GM18498 (cell line): Measurements from ENCODE around the gene P3H4.
A peak's percentile ranks its signal among the peaks of the same experiment; 100 is the strongest.

Source experiments
- ATAC-seq: cut with Tn5 transposase; IDR thresholded peaks from one replicate; pipeline ENCODE4 v1.9.1; 2021; ENCODE audit warnings: mild to moderate bottlenecking, moderate library complexity; ENCODE audit not compliant: unreplicated experiment

The P3H4 gene

DNA sequence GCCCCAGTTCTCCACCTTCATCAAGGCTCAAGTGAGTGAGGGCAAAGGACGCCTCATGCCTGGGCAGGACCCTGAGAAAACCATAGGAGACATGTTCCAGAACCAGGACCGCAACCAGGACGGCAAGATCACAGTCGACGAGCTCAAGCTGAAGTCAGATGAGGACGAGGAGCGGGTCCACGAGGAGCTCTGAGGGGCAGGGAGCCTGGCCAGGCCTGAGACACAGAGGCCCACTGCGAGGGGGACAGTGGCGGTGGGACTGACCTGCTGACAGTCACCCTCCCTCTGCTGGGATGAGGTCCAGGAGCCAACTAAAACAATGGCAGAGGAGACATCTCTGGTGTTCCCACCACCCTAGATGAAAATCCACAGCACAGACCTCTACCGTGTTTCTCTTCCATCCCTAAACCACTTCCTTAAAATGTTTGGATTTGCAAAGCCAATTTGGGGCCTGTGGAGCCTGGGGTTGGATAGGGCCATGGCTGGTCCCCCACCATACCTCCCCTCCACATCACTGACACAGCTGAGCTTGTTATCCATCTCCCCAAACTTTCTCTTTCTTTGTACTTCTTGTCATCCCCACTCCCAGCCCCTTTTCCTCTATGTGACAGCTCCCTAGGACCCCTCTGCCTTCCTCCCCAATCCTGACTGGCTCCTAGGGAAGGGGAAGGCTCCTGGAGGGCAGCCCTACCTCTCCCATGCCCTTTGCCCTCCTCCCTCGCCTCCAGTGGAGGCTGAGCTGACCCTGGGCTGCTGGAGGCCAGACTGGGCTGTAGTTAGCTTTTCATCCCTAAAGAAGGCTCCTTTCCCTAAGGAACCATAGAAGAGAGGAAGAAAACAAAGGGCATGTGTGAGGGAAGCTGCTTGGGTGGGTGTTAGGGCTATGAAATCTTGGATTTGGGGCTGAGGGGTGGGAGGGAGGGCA, 10.7 kb upstream of the P3H4 start:
- no peak for ATAC-seq

DNA sequence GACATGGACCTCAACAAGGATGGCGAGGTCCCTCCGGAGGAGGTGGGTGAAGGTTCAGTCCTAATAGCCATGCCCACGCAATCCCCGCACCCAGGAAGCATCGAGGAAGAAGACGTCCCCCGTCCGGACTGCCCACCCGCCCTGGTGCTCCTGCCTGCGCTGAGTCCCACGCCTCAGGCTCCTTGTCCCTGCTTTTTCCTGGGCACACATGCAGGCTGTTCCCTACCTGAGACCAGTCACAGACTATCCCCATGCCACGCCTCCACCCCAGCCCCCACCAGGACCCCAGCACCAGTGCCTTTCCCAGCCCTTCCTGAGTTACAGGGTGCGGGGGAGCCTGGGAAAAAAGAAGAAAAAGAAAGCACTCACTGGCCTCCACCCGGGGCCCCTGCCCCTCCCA, 10.0 kb upstream of the P3H4 start:
- no peak for ATAC-seq

DNA sequence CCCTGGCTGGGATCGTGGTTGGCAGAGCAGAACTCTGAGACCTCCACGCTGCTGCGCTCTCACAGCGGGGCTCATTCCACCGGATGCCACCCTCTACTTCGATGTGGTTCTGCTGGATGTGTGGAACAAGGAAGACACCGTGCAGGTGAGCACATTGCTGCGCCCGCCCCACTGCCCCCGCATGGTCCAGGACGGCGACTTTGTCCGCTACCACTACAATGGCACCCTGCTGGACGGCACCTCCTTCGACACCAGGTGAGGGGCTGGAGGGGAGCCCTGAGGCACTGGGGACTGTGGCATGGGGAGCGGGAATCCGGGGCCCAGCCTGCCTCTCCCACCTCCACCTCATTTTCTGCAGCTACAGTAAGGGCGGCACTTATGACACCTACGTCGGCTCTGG, 6.3 kb upstream of the P3H4 start:
- no peak for ATAC-seq

DNA sequence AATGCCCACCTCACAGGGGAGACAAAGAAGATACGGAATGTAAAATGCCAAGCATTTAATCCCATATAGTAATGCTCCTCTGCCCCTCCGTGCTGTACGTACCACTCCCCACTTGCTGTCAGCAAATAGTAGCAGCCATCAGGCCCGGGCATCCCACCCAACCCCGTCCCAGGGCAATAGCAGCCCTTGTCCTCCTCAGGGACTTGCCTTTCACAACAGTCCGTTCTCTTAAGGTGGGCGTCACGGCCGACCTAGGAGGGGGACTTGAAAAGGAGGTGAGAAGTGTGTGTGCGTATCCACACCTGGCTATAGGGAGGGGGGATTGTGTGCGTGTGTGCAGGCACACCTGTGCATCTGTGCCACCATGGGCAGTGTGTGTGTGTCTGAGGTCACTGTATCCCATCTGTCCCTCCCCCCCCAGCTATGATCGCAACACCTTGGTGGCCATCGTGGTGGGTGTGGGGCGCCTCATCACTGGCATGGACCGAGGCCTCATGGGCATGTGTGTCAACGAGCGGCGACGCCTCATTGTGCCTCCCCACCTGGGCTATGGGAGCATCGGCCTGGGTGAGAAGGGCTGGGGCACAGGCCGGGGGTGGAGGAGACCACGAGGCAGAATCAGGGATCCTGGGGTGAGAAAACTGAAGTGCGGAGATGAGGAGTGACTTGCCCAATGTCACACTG, 5.0 kb upstream of the P3H4 start:
- ATAC-seq: no peak

DNA sequence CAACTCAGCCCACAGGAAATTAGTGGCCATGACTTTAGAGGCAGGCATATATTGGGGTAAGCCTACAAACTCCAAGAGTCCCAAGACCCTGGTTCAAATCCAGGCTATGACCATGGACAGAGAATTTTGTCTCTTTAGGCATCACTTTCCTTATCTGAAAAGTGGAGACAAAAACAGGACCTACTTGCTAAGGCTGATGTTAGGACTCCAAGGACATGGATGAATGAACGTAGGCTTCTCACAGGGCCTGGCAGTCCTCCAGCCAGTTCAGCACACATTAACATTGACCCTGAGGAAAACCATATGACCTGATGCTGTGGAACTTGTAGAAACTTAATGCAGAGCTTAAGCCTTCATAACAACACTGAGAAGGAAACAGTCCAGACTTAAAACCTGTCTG, 2.4 kb upstream of the P3H4 start:
- no peak for ATAC-seq

DNA sequence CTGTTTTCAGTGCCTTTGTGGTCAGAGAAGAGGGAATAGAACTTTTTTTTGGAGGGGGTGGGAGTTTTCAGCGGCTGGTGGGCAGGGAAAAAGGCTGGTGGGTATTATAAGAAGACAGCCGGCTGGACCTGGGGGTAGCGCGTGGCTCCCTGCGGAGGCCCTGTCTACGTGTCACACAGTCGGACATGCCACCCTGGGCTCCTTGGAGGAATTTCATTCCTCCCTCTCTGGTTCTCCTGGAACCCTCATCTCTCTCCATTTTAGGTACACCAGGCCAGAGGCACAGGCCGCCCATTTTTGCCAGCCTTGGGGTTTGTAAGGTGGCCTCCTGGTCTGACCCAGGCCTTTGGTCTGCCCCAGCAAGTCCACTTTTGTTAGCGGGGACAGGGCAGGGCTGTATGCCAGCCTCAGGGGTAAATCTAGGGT, 2.0 kb upstream of the P3H4 start:
- no peak for ATAC-seq

DNA sequence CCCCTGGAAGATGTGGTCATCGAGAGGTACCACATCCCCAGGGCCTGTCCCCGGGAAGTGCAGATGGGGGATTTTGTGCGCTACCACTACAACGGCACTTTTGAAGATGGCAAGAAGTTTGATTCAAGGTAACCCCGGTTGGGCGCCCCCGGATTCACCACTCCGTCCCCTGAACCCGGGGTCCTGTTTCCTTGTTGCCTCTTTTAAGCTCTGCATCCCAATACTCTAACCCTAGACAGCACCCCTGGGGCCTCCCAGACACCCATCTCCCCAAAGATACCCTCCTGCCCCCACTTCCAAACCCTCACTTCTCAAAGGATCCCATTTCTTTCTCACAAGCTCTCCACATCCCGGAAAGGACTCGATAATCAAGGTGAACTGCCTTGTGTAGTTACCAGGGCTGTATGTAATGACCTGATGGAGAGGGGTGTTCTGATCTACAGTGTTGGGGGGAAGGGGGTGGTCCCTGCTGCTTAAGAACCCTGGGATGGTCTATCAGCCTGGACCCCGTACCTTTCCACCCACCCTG, 1.5 kb upstream of the P3H4 start:
- no peak for ATAC-seq

DNA sequence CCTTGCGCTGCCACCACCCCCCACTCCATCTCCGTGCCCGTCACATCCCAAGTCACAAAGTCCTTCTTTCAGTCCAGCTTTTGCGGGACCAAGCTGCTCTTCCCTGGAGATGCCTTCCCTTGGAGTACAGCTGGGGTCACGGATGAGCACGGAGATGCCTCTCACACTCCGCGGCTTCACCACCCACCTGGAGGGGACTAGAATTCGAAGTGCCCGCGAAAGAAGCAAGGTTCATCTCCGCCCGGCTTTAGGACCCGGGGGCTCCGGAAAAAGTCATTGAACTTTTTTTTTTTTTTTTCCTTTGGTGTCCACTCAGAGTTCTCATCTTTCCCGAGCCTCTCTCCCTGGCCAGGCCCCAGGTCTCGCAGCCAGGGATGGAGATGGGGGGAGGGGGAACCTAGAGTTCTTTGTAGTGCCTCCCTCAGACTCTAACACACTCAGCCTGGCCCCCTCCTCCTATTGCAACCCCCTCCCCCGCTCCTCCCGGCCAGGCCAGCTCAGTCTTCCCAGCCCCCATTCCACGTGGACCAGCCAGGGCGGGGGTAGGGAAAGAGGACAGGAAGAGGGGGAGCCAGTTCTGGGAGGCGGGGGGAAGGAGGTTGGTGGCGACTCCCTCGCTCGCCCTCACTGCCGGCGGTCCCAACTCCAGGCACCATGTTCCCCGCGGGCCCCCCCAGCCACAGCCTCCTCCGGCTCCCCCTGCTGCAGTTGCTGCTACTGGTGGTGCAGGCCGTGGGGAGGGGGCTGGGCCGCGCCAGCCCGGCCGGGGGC, 817 bp upstream of the P3H4 start, which contains the start of gene FKBP10:
Gene FKBP10 (plus strand): TSS at position 624 of the 771 bp plus-strand sequence. CDS start 31 bp downstream, at position 655.
- ATAC-seq: no peak

DNA sequence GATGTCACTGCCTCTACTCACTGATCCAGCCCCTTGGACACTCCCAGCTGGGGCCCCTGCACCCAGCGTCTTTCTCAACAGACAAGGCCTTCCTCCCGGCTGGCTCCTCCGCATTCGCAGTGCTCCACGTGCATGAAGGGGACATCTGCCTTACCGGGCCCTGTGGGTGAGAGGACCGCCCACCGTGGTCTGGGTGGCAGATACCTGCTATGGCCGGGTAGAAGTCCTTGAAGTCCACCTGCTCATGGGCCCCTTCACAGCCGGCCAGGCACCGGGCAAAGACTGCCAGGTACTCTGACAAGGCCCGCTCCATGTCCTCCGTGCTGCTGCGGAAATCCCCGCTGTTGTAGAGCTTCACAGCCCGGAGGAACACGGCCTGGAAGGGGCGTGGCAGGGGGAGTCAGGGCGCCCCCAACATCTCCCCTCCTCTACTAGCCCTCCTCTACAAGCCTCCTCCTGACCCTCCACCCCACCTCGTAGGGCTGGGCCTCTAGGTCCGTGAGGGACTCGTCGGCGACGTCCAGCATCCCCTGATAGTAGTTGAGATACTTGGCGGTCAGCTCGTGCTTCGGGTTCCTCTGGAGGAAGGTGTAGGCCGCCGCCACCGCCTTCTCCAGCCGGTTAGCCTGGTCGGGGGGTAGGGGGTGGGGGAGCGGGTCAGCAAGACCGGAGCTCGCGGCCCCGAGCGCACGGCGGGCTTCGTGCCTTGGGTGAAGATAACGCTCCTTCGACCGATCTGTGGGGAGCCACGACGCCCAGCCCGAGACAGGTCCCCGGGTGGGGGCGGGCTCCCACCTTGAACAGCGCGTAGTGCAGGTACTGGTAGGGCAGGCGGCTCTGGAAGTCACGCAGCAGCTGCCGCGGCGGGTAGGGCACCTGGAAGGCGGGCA, 845 bp downstream of the P3H4 start:
- ATAC-seq: peak; percentile 27

DNA sequence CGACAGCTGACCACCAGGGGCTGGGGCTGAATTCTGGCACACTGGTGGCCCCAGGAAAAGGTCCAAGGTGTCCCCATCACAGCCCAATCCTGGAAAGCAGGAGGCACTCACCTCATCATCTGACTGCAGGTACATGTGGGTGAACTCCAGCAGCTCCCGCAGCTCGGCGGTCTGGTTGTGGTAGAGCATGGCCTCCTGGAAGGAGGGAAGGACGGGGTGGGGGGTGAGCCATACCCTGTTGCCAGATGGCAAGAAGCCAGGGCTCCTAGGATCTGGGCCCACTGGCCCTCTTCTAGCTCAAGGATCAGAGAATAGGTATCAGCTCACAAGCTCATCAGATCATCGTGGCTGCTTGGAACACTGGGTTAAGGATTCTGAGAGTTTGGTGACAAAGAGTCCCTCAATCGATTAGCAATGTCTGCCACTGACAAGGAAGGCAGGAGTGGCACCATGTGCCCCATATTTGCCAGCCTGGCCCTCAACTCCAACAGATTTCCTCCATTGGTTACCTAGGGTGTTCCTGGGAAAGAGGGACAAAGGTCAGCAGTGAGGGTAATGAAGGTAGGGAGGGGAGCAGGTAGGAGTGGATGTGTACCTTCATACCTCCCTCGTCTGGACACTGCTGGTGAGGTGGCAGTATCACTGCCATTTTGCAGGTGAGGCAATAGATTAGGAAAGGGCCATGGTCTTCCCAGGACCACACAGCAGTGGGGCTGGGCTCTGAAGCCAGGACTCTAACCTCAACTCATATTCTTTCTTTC, 4.9 kb downstream of the P3H4 start:
- ATAC-seq: no peak

DNA sequence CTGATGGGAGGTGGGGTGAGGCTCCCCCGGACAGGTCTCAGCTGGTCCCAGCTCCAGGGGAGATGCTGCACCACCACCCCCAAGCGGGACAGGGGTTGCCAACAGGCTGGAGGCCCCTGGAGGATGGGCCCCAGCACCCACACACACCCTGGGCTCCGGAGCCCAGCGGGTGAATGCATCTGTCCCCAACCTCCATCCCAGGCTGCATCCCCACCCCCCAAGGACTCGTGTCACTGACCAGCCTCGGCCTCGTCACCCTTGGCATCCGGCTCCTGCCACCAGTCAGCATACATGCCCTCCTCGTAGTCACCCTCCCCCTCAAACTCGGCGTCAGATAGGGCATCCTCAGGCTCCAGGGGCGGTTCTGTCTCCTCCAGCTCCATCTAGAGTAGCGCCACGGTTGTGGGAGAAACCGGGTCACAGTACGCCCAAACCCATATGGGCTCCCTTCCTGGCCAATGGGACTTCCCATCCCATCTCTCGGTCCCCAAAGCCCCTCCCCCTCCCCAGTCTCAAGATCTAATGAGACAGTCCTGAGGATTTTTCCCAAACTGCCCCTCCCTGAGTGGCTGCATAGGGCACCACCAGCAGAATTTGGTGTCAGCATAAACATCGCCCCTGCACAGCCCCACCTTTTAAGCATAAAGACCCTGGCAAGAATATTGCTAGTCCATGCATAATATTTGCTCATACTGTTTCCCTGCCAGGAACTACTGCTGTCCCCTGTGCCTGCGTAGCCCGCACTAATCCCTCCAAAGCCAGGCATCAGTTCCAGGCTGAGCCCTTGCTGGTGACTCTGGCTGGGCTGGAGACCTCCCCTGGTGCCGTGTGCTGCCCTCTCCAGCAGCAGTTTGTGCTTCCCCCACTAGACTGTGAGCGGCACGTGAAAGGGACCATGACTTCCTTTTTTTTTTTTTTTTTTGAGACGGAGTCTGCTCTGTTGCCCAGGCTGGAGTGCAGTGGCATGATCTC, 8.4 kb downstream of the P3H4 start:
- no peak for ATAC-seq

DNA sequence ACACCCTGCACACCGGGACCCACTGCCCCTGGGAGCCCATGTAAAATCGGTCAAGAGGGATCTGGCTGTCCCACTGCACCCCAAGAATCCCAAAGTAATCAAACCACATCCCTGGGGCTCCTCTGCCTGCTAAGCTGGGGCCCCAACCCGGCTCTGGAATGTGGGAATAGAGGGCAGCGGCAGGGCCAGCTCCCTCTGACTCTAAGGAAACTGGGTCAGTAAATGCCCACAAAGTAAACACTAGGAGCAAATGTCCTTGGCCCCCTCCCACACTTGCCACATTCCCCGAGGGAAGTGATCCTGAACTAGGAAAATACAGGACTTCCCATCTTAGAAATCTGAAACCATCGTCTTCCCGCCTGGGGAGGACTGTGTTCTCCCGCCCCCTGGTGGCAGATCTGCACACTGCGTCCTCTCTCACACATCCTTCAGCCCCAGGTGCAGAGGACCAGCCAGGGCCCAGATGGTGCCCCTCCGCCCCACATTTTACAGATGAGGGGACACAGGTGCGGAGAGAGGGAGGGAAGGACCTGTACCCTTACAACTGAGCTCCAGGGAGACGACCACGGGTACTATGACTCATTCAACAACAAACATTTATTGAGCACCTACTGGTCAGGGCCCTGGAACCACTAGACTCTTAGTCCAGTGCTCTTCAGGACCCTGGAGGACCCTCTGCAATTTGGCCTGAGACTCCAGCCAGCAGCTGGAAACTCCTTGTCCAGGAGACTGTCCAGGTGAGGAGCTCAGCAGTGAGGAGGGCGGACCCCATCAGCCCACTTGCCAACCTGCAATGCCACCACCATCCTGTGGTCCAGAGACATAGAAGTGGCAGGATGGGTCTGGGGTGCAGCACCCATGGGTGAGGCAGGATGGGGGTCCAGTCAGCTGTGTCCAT, 10.1 kb downstream of the P3H4 start:
- ATAC-seq: no peak

DNA sequence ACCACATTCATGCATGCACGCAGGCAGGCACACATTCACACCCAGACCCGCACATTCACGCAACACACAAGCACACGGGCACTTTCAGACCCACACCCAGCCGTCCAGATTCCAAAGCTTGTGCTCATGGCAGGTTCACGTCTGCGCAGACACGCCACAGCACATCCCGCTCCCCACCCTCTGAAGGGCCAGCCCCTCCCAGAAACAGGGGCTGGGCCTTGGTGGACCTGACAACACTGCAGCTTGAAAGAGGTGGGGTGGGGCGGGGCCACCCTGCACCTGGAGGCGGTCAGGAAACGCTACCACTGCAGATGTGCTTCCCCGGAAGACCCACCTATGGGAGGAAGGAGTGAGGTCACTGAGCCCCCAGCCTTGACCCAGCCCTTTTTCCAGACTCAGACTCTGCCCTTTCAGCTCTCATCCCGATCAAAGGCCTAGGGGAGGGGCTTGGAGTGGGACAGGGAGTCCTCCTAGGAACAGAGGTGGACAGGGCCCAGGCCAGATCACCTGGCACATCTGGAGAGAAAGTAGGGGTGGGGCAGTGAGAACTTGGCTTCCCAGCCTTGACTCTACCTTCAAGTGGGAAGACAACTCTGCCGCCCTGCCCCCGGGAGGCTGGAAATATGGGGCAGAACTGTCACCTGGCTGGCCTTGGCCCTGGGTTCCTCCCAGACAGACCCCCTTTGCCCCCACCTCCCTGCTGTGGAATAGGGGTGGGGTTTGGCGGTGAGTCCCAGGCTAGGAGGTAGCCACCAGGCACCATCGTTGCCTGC, 11.0 kb downstream of the P3H4 start:
- ATAC-seq: no peak

DNA sequence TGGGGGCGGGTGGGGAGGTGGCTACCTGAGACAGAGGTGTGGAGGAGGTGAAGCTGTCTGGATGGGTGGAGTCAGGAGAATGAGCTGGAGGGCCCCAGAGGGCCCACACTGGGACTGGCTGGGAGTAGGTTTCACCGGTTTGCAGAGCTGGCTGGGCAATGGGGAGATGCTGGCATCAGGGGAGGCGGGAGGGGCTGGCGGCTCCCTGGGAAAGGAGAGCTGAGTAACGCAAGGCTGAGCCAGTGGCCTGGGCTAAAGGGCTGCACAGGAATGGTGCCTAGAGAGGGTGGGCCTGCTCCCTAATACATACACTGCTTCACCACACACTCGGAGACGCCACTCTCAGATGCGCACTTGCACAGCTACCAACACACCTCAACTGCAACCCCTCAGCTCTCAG, 12.4 kb downstream of the P3H4 start:
- ATAC-seq: no peak

DNA sequence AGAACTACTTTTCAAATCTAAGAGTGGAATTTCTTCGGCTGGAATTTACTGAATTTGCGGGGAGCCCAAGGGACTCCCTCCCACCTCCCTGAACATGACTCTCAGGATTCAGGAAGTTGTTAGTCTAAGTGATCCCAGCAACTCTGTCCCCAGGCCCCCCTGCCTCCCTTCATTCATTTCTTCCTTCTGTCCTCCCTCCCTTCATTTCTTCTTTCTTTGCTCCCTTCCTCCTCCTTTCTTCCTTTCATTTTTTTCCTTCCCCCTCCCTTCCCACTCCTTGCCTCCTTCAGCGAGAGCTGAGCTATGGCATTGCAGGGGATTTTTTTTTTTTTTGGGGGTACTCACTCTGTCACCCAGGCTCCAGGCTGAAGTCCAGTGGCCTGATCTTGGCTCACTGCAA, 14.4 kb downstream of the P3H4 start:
- no peak for ATAC-seq

DNA sequence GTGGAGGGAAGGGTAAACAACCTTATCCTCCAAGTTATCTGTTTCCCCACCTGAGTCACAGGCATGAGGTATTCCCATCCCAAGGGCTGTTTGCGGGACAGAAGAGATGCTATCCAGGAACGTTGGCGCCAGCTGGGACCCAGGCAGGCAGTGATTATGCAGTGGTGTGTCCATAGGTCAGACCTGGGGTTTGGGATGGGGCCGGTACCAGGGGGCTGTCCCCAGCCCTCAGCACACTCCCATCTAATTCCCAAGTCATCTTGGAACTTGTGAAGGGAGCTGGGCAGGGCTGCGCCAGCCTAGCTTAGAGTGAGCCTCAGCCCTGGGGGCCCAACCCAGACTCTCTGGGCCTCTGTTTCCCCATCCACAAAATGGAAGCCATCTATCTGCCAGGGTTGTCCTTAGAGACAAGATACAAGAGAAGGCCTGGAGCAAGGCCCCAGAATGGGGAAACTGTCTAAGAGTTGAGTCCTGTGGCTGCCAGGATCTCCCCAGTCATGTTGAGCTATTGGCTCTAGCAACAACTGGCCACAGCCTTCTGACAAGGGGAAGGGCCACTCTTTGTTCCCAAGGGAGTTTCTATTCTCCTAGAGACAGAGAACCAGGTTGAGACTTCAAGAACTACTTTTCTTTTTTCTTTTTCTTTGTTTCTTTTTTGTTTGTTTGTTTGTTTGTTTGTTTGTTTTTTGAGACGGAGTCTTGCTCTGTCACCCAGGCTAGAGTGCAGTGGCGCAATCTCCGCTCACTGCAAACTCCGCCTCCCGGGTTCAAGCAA, 15.4 kb downstream of the P3H4 start:
- no peak for ATAC-seq
